Stimulated activated CD4-positive, alpha-beta T cell treated with anti-CD3 and anti-CD28 coated beads, Interleukin-1b, Interleukin-23, amount 100 ng/mL, for 1 hour (primary cell): ENCODE results near the gene NUDT6.
"Not testable (repeated sequence)": the region's sequence is repeated elsewhere in the genome, so short reads cannot be mapped to it uniquely, and the experiment has no call there.

Experiments
- DNase-seq, 2 donors: peaks; one replicate each; pipeline ENCODE4 v3.0.0-alpha.2; 2020; ENCODE audit warnings: low read depth in 2 of 2

The NUDT6 gene

GRCh38 chr4:122875949-122876348 is 46.4 kb downstream of the NUDT6 start:
- no peak for DNase-seq

GRCh38 chr4:122873821-122874593 is 48.4 kb downstream of the NUDT6 start:
- no peak for DNase-seq

GRCh38 chr4:122873146-122873545 is 49.3 kb downstream of the NUDT6 start:
- no peak for DNase-seq

DNA sequence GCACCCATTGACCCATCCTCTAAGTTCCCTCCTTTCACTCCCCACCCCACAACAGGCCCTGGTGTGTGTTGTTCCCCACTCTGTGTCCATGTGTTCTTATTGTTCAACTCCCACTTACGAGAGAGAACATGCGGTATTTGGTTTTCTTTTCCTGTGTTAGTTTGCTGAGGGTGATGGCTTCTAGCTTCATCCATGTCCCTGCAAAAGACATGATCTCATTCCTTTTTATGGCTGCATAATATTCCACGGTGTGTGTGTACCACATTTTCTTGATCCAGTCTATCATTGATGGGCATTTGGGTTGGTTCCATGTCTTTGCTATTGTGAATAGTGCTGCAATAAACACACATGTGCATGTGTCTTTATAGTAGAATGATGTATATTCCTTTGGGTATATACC is 54.2 kb downstream of the NUDT6 start:
- not testable (repeated sequence) for DNase-seq

DNA sequence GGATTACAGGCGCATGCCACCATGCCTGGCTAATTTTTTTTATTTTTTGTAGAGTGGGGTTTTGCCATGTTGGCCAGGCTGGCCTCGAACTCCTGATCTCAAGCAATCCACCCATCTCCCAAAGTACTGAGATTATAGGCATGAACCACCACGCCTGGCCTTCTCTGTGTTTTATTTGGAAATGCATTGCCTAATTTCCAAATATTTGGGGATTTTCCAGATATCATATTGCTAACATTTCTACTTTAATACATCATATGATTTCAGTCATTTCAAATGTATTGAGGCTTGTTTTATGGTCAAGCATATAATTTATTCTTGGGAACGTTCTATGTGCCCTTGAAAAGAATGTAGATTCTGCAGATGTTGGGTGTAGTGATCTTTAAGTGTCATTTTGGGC is 57.0 kb downstream of the NUDT6 start:
- DNase-seq = no peak

GRCh38 chr4:122863639-122864038 is 58.8 kb downstream of the NUDT6 start:
- DNase-seq = no peak

DNA sequence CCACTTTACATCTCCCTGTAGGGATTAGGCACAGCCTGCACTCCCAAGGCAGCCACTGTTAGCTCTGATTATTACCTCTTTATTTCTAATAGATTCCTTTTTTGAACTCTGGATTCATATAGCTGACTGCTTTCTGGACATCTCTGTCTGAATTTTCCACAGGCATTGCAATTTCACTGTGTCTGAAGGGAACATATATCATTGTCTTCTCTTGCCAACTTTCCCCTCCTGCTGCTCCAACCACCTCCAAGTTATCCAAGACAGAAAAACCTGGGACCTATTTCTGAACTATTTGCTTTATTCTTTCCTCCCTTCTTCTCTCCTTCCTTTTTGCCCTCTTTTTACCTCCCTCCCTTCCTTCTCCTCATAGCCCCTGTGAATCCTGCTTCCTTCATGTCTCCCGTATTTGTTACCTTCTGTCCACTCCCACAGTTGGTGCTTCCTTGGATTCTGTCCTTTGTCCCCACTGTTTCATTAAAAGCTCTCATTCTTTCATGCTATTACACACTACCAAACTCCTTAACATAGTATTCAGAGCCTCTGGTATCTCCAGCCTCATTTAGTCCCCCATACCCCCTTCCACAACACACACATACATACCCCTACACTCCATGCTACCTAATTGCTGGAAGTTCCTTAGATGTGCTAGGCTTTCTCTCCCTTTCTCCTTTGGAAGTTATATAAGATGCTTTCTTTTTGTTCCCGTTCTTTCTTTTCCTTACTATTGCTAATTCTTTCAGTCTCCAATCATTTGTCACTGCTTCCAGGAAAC is 61.0 kb downstream of the NUDT6 start:
- DNase-seq = no peak

DNA sequence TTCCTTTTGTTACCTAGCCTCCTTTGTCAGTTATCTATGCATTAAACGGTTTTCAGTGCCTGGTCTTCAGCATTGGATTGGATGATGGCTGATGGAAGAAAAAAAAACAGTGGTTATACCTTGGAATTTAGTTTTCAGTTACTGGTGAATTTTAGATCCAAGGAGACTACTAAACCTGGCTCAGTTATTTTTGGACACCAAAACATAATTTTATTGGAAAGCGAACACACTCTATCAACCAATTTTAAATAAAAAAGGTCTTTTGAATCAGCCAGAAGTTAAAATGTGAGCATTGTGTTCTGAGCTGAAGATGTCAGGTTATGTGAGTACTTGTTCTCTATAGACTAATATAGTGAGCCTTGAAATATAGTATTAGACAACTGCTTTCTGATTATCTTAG is 63.7 kb downstream of the NUDT6 start:
- no peak for DNase-seq

DNA sequence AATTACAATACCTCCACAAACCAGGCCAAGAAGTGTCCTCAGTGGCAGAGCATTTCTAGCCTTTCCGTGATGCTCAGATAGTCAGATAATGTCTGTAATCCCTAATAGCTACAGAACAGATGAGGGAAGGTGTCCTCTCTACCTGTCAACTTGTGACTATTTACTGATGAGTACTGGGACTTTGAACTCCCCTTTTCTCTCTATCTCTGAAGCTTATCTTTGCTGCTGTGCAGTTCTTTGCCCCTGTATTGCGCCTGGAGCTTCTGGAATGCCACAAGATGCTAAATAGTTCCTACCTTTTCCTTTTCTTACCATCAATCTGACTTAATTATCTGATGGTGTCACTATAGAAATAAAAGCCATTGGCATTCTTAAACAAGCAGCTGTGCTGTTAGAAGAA is 65.2 kb downstream of the NUDT6 start:
- no peak for DNase-seq

DNA sequence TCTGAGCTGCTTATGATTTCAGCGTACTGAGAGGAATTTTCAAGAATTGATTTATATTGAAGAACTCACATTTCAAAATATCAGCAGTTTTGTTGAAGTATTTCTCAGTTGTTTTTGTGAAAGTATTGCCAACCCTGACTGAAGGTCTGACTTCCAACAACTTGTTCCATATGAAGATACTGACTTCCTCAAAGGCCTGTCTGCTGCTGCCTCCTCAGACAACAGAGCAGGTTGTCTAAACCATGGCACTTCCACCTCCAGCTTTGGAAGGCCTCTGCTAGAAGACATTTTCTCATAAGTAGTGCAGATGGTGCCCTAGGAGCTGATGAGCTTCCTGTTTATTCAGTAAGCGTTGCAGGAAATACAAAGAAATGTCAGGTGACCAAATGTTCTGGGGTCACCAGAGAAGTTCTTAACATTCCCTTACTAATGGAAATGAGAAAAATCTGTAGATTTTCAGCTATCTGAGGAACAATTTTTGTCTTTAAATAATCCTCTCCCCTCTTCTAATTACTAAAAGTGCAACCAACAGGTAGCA is 67.0 kb downstream of the NUDT6 start:
- DNase-seq = no peak

- no peak for DNase-seq
Observed at GRCh38 chr4:122854447-122855352, 67.7 kb downstream of the NUDT6 start.

DNA sequence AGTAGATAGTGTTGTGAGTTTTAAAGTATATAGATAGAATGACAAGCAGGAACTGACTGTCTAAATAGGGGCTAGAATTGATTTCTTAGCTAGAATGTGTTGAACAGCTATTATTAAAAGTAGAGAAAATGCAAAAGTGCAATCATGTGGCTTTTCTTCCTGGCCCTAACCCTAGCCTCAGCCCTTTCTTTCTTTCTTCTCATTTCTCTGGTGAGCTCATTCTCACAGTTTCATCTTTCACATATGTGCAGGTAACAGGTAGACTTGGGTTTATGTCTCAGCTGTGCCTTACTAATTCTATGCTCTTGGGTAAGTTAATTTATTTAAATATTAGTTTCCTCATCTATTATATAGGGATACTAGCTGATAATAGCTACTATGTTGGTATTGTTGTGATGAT is 70.8 kb downstream of the NUDT6 start:
- DNase-seq = no peak

- not testable (repeated sequence) for DNase-seq
Observed at GRCh38 chr4:122849789-122850188, 72.6 kb downstream of the NUDT6 start.

DNA sequence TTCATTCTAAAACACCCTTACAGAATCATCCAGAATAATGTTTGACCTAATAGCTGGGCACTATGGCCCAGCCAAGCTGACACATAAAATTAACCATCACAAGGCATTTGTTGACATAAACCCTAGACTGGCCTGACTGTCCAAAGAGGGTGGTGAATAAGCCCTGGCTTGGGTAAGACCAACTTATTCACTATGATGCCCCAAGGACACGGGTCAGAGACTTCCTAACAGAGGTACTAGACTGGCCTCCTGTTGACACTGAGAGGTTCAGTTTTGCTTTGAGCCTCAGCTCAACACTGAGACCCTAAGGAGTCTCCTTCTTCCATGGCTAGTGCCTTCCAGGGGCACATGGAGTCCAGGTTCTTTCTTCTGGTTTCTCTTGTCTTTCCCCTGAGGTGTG is 74.5 kb downstream of the NUDT6 start:
- DNase-seq = no peak

DNA sequence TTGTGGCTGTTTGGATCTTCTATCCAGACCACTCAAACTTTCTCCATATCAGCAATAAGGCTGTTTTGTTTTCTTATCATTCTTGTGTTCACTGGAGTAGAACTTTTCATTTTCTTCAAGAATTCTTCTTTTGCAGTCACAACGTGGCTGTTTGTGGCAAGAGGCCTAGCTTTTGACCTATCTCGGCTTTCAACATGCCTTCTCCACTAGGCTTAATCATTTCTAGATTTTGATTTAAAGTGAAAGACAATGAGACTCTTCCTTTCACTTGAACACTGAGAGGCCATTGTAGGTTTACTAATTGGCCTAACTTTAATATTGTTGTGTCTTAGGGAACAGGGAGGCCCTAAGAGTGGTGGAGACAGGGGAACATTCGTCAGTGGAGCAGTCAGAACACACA is 76.6 kb downstream of the NUDT6 start:
- no peak for DNase-seq

- no peak for DNase-seq
Observed at GRCh38 chr4:122845066-122845465, 77.3 kb downstream of the NUDT6 start.

DNA sequence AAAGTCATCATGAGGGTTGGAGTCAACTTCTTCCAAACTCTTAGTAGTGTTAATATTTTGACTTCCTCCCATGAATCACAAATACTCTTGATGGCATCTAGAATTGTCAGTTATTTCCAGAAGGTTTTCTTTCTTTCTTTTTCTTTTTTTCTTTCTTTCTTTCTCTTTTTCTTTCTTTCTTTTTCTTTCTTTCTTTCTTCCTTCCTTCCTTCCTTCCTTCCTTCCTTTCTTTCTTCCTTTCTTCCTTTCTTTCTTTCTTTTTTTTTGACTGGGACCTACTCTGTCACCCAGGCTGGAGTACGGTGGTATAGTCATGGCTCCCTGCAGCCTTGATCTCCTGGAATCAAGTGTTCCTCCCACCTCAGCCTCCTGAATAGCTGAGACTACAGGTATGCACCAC is 78.0 kb downstream of the NUDT6 start:
- DNase-seq = not testable (repeated sequence)

GRCh38 chr4:122842984-122843531 is 79.3 kb downstream of the NUDT6 start:
- no peak for DNase-seq
